ENCODE results near the gene MYH3.

MYH3 gene

DNA sequence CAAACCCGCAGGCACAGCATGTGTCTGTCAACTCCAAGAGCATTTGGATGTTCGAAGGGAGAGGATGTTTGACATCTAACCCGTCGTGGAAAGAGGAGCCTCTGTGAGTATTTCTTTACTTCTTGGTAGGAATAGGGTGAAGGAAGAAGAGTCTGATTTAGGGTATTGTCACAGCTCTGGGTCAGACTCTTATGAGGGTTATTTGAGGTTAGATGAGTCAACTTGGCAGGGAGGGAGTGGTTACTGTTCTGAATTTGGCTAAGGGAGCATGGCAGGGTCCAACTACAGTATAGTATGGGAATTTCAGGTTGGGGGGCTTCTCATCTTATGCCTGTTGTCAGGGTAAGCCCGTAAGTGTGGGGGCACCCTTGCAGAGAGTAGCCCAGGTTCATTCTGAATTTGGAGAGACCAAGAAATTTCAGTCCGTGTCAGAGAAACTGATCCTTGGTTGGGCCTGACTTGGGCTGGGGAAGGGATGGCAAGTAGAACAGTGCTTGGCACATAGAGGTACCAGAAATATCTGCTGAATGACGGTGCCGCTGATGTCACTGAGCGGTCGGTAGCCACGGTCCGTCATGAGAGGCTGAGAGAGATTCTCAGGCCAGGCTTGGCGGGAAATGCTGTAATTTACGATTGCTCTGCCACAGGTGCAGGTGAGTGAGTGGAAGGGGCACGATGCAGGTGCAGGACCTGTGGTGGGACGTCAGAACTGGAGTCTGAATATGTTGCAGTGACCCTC, 43.2 kb downstream of the MYH3 start:
- DNase-seq (ENCODE audit: low spot score): no peak

DNA sequence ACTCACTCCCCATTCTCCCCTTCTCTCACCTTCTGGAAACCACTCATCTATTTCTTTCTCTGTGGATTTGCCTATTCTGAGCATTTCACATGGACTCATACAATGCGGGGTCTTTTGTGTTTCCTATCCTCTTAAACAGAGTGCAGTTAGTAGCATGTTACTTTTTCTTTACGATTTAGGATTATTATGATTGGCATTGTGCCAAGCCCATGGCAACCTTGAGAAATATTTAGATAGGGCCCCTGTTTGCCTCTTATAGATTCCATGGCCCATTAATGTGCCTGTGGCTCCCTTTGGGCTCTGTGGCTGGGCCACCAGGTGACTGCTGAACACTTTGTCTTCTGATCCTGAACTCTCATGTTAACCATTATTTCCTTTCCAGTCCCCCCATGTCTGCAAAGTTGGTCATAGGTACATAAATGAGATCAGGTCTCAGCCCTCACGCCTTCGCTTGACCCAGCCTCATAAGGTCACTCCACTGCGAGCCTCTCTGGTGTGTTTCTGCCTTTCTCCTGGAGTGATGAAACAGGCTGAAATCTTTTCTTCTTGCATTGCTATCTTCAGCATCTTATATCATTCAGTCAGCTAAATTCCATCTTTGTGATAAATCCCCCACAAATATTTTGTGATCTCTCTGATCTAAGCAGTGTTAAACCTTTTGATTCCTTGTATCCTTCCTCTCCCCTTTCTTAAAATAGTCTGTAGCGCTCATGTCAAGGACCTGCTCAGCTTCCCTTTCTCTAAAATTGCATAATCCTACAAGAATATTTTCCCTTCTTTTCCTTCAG, 44.0 kb downstream of the MYH3 start:
- no peak for DNase-seq (ENCODE audit: low spot score)

DNA sequence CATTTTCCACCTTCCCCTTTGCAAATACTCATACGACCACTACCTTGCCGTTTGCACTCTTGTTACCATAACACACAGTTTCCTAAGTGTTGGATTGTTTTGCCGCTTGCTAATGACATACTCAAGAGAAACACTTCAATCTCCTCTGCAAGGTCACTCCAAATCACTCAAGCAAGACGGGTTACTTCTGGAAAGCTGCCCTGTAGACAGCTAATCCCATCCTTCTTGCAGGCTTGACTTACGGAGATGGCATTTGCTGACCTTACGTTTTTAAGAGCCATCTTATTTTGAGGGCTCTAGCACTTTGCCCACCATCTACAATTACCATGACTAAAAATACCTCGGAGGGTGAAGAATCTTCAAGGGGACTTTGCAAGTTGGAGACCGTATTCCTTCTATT, 46.2 kb downstream of the MYH3 start:
- DNase-seq (ENCODE audit: low spot score): no peak

DNA sequence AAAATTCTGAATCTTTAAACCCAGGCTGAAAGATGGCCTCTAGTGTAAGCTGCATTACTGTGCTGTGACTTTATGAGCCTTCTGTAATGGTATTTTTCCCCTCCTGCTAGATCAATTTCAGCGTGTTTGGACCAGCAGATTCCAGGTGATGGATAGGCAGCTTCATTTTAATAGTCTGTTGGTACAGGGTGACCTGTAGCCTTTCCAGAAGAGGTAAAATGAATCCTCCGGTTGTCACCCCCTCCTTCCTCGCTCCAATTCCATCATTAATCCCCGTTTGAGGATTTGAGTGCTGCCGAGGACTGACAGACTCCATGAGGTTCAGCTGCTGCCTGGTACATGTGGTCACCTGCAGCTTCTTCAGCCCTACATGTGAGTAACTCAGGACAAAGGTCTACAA, 48.9 kb downstream of the MYH3 start:
- DNase-seq (ENCODE audit: low spot score): no peak

DNA sequence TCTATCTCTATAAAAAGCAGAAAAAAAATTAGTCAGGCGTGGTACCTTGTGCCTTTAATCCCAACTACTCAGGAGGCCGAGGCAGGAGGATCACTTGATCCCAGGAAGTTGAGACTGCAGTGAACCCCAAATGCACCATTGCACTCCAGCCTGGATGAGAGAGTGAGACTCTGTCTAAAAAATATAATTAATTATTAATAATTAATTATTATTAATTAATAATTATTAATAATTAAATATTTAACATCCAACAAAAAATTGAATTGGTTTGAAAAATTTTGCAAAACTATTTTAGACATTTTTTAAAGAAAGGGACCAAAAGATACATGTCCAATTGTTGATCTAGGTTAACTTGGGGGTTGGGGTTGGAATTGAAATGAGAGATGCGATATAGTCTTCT, 51.0 kb downstream of the MYH3 start:
- no peak for DNase-seq (ENCODE audit: low spot score)

DNA sequence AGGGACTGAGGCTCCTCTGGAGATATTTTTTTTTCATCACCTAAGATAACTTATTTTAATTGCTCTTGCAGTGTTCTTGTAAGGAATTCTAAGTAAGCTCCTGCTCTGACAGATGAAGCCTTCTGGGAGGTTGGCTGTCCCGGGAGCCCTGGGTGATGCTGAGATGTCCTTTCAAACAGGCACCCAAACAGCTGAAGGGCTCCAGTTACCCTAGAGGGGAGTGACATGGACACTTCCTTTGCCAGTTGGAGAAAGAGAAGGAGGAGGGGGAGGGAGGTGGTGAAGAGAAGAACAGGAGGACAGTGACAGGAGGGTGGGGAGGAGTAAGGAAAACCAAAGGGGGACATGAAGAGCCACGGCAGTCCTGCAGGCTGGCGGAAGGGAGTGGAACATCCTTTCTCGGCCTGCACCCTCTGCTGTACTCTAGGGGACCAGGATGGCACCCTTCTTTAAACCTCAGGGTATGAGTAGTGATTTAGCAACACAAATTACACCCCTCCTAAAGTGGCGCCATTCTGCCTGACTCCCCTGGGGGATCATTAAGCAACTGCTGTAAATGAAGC, 51.8 kb downstream of the MYH3 start:
- DNase-seq (ENCODE audit: low spot score): no peak

DNA sequence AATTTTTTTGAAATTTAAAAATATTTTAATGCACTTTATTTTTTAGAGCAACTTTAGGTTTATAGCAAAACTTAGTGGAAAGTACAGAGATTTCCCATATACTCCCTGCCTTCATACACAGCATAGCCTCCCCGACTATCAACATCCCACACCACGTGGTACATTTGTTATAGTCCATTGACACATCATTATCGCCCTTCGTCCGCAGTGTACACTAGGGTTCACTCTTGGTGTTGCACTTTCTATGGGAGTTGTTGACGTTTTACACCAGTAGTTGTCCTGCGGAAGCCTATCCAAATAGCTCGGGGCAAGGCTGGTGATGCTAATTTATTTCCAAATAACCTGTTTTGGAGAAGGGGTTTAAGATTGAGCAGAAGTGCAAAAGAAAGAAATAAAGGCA, 52.6 kb downstream of the MYH3 start:
- DNase-seq (ENCODE audit: low spot score): no peak

DNA sequence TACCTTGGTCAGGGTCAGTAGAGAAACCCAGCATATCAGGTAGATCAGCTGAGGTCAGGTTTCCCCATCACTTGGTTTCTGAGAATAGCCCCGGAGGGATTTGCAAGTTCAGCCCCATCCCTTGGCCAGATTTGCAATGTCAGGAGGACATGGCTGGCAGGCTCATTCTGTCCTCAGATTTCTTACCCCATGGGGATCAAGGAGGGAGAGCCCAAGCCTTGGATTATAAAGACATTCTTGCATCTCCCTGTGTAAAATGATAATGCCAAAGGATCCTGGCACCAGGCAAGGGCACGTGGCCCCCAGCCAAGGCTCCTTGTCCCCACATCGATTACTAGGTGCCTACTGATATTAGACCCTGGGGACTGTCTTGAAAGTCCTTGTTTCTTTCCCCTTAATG, 53.2 kb downstream of the MYH3 start:
- no peak for DNase-seq (ENCODE audit: low spot score)

DNA sequence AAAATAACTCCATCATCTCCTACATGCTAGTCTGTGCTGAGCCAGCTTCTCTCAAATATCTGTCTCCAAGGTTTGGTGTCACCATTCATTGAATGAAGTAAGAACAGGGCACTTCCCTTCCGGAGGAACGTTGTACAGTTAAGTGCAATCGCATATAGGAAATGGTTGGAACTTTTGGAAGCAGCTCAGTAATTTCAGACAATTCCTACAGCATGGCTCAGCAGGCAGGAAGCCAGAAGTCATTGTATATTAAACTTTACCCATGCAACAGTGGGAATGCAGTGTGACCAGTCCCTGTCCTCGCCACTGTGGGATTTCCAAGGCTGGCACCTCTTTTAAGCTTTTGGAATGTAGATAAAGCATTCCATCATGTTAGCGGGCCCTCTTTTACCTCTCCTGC, 56.5 kb downstream of the MYH3 start:
- DNase-seq (ENCODE audit: low spot score): no peak

DNA sequence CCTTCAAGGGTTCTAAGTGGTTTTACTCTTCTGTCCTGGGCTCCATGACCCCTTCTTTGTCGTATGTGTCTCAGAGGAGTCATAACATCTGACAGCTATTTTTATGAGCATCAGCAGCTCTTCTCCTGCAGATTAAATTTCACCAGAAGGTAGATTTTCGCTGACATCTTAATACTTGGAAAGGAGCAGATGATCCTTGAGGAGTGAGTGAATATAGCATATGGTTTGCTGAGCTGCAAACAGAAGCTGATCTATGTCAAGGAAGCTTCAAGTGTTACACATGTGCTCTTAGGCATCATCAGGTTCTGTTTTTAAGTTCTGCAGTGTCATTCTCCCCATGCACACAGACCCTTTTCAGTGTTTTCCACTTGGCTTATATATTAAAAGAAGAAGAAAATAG, 58.5 kb downstream of the MYH3 start:
- DNase-seq (ENCODE audit: low spot score): no peak

DNA sequence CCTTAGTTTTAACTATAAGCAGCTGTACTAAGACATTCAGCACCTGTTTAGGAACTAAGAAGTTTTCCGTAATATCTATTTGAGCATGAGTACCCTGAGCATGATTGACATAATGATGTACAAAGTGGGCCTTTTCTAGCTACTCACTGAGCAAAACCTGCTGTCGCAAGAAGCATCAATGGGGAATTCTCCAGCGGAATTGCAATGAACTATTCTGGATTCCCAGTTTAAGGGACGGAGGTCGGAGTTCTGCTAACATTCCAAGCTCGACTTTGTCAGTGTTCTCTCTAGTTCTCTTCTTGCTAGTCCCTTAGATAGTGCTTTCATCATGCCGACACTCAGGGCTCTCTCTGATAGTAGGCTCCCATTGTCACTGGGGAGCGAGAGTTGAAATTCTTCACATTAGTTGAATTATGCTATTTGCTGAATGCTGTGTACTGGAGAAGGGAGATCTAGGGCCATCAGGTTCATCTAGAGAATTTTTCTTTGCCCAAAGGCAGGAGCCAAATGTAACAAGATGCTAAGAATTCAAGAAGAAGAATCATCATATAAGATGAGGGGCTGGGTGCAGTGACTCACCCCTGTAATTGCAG, 67.5 kb downstream of the MYH3 start:
- DNase-seq (ENCODE audit: low spot score): no peak

DNA sequence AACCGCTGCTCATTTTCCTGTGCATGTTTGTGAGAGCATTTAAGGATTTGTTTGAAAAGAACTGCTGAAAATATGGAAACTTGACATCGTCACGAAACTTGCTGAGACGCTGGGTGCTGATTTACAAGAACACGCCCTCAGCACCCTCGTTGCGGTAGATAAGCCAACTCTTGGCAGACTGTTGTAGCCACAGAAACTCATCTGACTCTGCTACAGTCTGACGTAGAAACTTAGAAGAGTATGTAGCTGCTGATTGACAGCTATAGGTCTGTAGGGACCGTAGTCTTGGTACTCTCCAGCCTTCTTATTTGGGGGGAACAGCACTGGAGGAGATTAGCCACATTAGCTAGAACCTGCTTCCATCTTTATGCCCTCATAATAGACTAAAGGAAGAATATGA, 71.6 kb downstream of the MYH3 start:
- DNase-seq (ENCODE audit: low spot score): no peak

DNA sequence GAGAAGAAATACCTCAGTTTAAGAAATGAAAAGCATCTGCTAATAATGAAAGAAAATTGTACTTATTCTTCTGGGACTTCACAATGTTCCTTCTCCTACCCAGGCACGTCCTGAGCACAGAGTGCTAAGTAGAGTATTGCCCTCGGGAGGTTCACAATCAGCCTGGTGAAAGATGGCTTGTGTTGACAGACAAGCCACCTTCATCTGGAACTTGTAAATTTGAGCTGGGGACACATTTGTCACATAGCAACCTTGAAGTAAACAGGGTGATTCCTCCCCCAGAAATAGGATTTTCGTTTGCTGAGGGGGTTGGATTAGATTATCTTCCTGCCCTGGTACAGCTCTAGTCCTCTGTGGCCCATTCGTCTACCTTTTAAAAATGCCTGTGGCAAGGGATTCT, 73.3 kb downstream of the MYH3 start:
- DNase-seq (ENCODE audit: low spot score): no peak

DNA sequence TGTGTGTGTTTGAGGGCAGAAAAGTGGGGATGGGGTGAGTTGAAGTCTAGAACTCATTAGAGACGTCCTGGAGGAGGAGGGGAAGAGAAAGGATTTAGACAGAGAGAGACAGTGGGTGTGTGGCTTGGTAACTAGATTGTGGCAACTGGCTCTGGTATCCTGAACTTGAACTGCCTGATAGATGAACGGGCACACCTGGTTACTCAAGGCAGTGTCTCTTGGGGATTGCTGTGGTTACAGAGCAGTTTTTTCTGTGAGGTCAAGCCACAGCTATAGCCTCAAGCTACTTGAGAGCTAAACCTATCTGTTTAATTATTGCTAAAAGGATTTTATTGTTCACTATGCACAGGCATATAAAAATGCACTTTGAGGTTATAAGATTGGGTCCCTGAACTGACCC, 77.8 kb downstream of the MYH3 start:
- no peak for DNase-seq (ENCODE audit: low spot score)

All from CD4-positive, alpha-beta T cell treated with Interleukin-2 at 100 ng/mL for 4 hours (primary cell).